Measurements from ENCODE around the gene FAR2.

- TF ChIP-seq EZH2phosphoT487 (IDR thresholded peaks at IDR 0.05), result no peak
- no peak for TF ChIP-seq CTCF (IDR thresholded peaks at IDR 0.05)
- TF ChIP-seq EZH2 (IDR thresholded peaks at IDR 0.05), result no peak
Measured at GRCh38 chr12:29334937-29335336, 185.9 kb downstream of the FAR2 start.

All from neural progenitor cell (in vitro differentiated cells).